CD4-positive, alpha-beta T cell treated with Interleukin-6 for 4 hours (primary cell): ENCODE measurements around the gene CCDC134.
A peak's percentile ranks its signal among the peaks of the same experiment; 100 is the strongest.

Source experiments
- DNase-seq: peaks from one replicate; pipeline ENCODE4 v3.0.0-alpha.2; 2020; ENCODE audit warnings: mixed read lengths

The CCDC134 gene

DNA sequence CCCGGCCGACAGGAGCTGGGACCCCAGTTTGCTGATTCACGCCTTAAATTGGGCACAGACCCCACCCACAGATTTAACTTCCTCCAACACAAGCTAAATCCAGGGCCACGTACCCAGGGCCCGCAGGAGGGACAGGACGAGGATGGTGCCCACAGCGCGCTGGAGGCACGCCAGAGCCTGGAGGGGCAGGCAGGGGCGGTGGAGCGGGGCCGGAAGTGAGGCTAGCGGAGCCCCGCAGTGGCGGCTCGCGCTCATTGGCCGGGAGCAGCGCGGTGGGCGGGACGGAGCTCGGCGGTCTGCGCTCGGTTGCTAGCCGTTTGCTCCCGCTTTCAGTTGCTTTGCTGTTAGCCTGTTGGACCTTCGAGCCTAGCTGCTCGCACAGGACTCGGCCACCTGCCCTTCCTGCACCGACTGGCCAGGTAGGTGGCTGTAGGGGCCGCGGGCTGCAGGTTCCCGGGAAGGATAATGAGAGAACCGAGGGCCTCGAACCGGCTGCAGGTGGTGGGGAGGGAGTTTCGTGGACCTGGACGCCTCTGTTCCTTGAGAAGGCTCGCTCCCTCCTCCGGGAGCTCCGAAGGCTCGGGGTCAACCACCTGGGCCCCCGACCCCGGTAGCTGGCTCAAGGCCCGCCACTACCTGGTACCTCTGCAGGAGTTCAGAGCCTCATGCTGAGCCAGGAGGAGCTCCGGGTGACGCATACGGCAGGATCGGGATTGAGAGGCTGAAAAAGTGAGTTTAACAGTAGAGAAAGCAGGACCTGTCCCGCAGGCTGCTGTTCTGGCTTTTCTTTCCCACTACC is at the start of gene CCDC134:
TSS of gene CCDC134 (plus strand) at position 332 of the 799 bp plus-strand sequence. CDS start 8,212 bp downstream, outside the sequence.
- peak; percentile 93 for DNase-seq

GRCh38 chr22:41752011-41752970 is 48.2 kb upstream of the CCDC134 start:
- no peak for DNase-seq

GRCh38 chr22:41753984-41754383 is 46.5 kb upstream of the CCDC134 start:
- no peak for DNase-seq

DNA sequence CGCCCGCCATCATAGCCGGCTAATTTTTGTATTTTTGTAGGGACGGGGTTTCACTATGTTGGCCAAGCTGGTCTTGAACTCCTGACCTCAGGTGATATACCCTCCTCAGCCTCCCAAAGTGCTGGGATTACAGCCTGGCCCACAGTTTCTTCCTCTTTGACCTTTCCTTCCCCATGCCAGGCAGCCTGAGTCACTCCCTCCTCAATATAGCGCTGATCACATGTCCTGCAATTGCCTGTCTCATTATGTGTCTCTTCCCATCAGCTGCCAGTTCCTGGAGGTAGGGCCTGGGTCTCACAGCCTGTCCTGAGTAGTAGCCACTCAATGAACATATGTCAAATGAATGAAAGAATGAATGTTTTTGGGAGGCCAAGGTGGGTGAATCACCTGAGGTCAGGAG is 43.0 kb upstream of the CCDC134 start:
- DNase-seq, result no peak

- DNase-seq, result no peak
Measured at GRCh38 chr22:41758231-41758630, 42.2 kb upstream of the CCDC134 start.

DNA sequence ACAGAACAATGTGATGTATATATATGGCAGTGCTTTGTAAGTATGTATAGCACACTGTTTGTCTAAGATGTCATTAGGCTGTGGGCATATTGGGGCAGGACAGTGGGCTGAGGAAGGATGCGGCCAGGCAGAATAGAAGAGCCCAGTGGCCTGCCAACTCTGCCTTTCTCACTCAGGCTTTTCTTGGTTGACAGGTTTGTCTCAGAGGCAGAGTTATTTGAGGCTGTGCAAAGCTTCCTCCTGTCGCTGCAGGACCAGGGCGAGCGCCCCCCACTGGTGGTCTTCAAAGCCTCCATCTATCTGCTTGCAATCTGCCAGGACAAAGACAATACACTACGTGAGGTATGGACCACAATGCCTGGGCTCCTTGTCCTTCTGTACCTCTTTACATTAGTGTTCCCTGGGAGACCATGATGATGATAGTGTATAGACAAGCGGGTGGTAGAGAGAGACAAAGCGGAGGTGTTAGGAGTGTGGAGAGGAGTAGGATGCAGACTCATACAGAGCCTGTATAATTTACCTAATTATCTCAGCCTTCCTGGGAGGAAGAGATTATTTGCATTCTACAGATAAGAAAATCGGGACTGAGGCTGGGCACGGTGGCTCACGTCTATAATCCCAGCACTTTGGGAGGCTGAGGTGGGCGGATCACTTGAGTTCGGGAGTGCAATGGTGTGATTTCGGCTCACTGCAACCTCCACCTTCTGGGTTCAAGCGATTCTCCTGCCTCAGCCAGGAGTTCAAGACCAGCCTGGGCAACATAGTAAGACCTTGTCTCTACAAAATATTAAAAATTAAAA is 37.3 kb upstream of the CCDC134 start:
- DNase-seq, result peak; percentile 51

DNA sequence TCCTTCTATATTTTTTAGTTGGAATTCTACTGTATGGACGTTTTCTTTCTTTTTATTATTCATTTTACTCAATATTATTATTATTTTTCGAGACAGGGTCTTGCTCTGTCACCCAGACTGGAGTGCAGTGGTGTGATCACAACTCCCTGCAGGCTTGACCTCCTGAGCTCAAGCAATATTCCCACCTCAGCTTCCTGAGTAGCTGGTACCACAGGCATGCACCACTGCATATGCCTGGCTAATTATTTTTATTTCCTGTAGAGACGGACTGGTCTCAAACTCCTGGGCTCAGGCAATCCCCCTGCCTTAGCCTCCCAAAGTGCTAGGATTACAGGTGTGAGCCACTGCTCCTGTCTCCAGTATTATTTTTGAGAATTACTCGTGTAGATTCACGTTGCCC is 34.0 kb upstream of the CCDC134 start:
- DNase-seq, result no peak

GRCh38 chr22:41768430-41768829 is 32.0 kb upstream of the CCDC134 start:
- no peak for DNase-seq

DNA sequence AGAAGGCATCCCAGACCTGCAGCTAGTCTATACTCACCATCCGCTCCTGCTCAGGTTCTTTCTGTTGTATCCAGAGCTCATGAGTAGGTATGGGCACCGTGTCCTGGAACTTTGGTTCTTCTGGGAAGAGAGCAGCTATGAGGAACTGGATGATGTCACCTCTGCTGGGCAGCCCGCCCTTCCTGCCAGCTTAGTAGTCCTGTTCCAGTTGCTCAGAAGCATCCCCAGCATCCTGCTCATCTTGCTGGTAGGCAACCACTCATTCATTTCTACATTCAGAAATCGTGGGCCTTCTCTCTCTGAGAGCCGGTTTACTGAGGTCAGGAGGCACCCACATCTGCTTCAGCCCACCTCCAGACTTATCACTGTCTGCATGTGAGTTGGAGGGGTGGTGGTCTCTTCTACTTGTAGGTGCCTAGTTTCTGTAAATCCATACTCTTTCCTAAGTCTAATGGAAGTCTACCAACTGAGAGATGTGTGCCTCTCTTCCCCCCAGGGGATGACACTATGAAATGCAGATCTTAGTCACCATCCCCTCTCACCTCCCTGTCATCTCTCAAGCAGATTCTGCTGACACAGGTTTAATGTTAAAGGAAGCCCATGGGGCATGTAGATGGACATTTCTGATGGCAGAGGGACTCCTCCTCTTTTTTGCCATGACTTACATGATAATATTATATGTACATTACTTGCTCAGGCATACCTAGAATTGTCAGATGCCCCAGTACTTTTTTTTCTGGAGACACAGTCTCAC is 29.6 kb upstream of the CCDC134 start:
- no peak for DNase-seq

DNA sequence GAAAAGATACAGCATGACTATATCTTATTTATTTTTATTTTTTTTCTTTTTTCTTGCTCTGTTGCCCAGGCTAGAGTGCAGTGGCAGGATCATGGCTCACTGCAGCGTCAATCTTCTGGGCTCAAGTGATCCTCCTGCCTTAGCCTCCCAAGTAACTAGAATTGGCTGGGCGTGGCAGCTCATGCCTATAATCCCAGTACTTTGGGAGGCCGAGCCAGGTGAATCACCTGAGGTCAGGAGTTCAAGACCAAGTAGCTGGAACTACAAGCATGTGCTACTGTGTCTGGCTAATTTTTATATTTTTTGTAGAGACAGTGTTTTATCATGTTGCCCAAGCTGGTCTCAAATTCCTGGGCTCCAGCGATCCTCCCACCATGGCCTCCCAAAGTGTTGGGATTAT is 28.3 kb upstream of the CCDC134 start:
- no peak for DNase-seq

- DNase-seq, result no peak
Measured at GRCh38 chr22:41772645-41773044, 27.8 kb upstream of the CCDC134 start.

- DNase-seq, result no peak
Measured at GRCh38 chr22:41775338-41775737, 25.1 kb upstream of the CCDC134 start.

GRCh38 chr22:41775976-41776375 is 24.5 kb upstream of the CCDC134 start:
- no peak for DNase-seq

- DNase-seq, result no peak
Measured at GRCh38 chr22:41776381-41776780, 24.1 kb upstream of the CCDC134 start.

- no peak for DNase-seq
Measured at GRCh38 chr22:41777749-41778425, 22.6 kb upstream of the CCDC134 start.

GRCh38 chr22:41779929-41780505 is 20.5 kb upstream of the CCDC134 start:
- peak; percentile 16 for DNase-seq

GRCh38 chr22:41780746-41781505 is 19.6 kb upstream of the CCDC134 start:
- peak; percentile 91 for DNase-seq

- DNase-seq, result peak; percentile 16
Measured at GRCh38 chr22:41781507-41781906, 19.0 kb upstream of the CCDC134 start.

GRCh38 chr22:41782316-41782715 is 18.2 kb upstream of the CCDC134 start:
- DNase-seq, result peak; percentile 52

DNA sequence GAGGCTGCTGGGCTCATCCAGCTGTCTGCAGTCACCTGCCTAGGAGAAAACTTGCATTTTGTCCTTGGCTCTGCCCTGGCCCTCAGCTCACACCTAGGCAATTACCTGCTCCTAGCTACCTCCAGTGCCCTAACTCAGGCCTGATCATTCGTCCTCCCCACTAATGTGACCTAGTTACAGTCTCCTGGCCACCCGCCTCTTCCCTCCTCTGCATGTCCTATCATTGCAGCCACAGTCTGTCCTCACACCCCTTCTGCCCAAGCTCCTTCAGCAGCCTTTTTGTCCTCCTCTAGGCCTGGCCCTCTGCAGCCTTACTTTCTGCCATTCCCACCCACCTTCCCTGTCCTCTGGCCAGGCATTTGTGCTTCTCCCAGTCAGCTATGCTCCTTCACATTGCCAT is 17.7 kb upstream of the CCDC134 start:
- DNase-seq, result no peak
